Measurements from ENCODE around the gene RNF215. TPM values are rescaled to one million over a fixed set of nuclear protein-coding genes. Genes with fewer than 3 reads are reported as not detected.

RNF215 gene
- total RNA-seq, 4 donors from 2014 or later, result 6.6 to 18.5 (median 15.0) TPM

GRCh38 chr22:30429887-30430286 lies 42.7 kb upstream of the RNF215 start:
- TF ChIP-seq, protein P1, sequence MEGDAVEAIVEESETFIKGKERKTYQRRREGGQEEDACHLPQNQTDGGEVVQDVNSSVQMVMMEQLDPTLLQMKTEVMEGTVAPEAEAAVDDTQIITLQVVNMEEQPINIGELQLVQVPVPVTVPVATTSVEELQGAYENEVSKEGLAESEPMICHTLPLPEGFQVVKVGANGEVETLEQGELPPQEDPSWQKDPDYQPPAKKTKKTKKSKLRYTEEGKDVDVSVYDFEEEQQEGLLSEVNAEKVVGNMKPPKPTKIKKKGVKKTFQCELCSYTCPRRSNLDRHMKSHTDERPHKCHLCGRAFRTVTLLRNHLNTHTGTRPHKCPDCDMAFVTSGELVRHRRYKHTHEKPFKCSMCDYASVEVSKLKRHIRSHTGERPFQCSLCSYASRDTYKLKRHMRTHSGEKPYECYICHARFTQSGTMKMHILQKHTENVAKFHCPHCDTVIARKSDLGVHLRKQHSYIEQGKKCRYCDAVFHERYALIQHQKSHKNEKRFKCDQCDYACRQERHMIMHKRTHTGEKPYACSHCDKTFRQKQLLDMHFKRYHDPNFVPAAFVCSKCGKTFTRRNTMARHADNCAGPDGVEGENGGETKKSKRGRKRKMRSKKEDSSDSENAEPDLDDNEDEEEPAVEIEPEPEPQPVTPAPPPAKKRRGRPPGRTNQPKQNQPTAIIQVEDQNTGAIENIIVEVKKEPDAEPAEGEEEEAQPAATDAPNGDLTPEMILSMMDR (IDR thresholded peaks at IDR 0.05), result no peak
- no peak for TF ChIP-seq EP300 (IDR thresholded peaks at IDR 0.05)
- TF ChIP-seq POLR2A (IDR thresholded peaks at IDR 0.05; ENCODE audit: low read depth), result no peak
- no peak for TF ChIP-seq POLR2AphosphoS5 (IDR thresholded peaks at IDR 0.05)
- no peak for DNase-seq (ENCODE audit: extremely low spot score)
- Histone ChIP-seq H3K4me3 (no peak overlapping the region), H3K9me3 (no peaks in the 10 kb centered on the region), H3K27ac (replicated peaks in 1 of 4) (no peak overlapping the region), H3K4me1 (peaks cover 15 to 22% (median 20%) of the 10 kb centered on the region in 4 donors), H3K27me3 (no peaks in the 10 kb centered on the region), H3K36me3 (no peaks in the 10 kb centered on the region)
- WGBS, result 54% methylated on average over 4 of the region's 4 CpGs
- intact Hi-C loops (cut with DNase I), result loop anchor here (5.0 kb wide), 1 partner anchor 38 kb away; no protein-coding TSS in a partner anchor

DNA sequence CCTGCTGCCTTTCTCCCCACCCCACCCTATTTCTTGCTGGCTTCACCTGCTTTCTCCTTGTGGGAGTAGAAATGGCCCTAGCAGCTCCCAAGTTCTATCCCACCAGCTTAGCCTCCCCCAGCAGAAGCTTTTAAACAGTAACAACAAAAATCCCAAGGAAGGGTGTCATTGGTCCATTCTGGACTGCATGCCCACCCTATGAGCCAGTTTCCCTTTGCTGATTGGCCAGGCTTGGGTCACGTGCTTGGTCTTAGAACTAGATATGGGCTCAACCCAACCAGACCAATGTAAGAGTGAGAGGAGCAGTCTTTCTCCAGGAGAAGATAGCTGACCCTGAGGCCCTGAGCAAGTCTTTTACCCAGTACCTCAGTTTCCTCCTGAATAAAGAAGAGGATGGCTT lies 40.7 kb upstream of the RNF215 start:
- intact Hi-C loops (cut with DNase I), result loop anchor here (5.0 kb wide), 1 partner anchor 36 kb away; no protein-coding TSS in a partner anchor
- no peaks in the 10 kb centered on the region for H3K36me3 ChIP-seq
- no peak overlapping the region for H3K27ac ChIP-seq (replicated peaks in 1 of 4)
- peaks cover 24 to 34% (median 33%) of the 10 kb centered on the region in 4 donors for H3K4me1 ChIP-seq
- no peaks in the 10 kb centered on the region for H3K27me3 ChIP-seq
- no peak overlapping the region for H3K4me3 ChIP-seq
- 100% methylated on average over 1 of the region's 1 CpG for WGBS
- DNase-seq (ENCODE audit: extremely low spot score), result no peak
- no peaks in the 10 kb centered on the region for H3K9me3 ChIP-seq
- TF ChIP-seq POLR2AphosphoS5 (IDR thresholded peaks at IDR 0.05), result no peak
- no peak for TF ChIP-seq POLR2A (IDR thresholded peaks at IDR 0.05; ENCODE audit: low read depth)
- TF ChIP-seq EP300 (IDR thresholded peaks at IDR 0.05), result no peak
- TF ChIP-seq, protein P1 (IDR thresholded peaks at IDR 0.05), result no peak

DNA sequence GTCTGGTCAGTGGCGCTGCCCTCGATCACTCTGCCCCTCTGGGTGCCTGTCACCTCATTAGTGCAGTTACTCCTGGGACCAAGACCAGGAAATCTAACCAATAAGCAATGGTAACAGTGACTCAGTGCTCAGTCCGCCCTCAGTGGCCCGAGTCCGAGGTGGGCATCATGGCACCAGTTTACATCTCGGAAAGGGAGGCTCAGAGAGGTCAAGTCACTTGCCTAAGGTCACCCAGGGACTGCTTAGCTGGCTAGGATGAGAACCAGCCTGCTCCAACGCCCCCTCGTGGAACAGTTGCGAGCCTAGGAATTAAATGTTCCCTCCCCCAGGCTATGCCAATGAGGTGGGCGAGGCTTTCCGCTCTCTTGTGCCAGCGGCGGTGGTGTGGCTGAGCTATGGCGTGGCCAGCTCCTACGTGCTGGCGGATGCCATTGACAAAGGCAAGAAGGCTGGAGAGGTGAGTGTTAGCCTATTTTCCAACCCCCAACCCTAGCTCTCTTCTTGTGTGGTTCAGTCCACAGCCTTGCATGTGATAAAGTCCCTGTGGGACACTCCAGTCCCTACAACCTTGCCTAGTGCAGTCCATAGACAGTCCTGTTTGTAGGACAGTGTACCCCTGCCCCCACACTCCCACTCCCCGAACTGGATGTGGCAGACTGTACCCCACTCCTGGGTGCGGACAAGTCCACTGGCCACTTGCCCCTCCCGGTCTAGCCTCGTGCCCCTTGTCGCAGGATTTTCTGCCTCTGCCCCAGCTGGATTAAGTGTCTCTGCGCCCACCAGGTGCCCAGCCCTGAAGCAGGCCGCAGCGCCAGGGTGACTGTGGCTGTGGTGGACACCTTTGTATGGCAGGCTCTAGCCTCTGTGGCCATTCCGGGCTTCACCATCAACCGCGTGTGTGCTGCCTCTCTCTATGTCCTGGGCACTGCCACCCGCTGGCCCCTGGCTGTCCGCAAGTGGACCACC lies 39.5 kb upstream of the RNF215 start:
- TF ChIP-seq, protein P1 (IDR thresholded peaks at IDR 0.05), result peak; percentile 62 to 76 (median 75)
- peak; percentile 41 to 69 for TF ChIP-seq POLR2AphosphoS5 (IDR thresholded peaks at IDR 0.05)
- TF ChIP-seq EP300 (IDR thresholded peaks at IDR 0.05), result no peak
- TF ChIP-seq POLR2A (IDR thresholded peaks at IDR 0.05; ENCODE audit: low read depth), result no peak
- H3K4me3 ChIP-seq, result peak overlapping the region; percentile 62 to 78 (median 67)
- DNase-seq (ENCODE audit: extremely low spot score), result peak; percentile 94
- H3K27ac ChIP-seq (replicated peaks in 1 of 4), result peak overlapping the region; percentile 79 to 96 (median 94)
- no peaks in the 10 kb centered on the region for H3K27me3 ChIP-seq
- no peaks in the 10 kb centered on the region for H3K36me3 ChIP-seq
- 54% methylated on average over 28 of the region's 29 CpGs for WGBS
- H3K4me1 ChIP-seq, result peaks cover 36 to 46% (median 45%) of the 10 kb centered on the region in 4 donors
- intact Hi-C loops (cut with DNase I), result loop anchor here (5.0 kb wide), 1 partner anchor 34 kb away; no protein-coding TSS in a partner anchor
- no peaks in the 10 kb centered on the region for H3K9me3 ChIP-seq

GRCh38 chr22:30425616-30426387 lies 38.6 kb upstream of the RNF215 start, which contains the start of gene MTFP1:
TSS of gene MTFP1 (plus strand) at chr22:30425768. CDS start at chr22:30425880, 112 bp downstream.
- Histone ChIP-seq H3K36me3 (peaks cover 0 to 1% (median 0%) of the 10 kb centered on the region in 4 donors), H3K9me3 (no peaks in the 10 kb centered on the region), H3K27me3 (no peaks in the 10 kb centered on the region), H3K4me1 (peaks cover 37 to 54% (median 53%) of the 10 kb centered on the region in 4 donors), H3K4me3 (peak within 1 kb of the TSS; percentile 66 to 78 (median 67)), H3K27ac (replicated peaks in 1 of 4) (peak within 1 kb of the TSS; percentile 94 to 99 (median 95))
- no peak for DNase-seq (ENCODE audit: extremely low spot score)
- intact Hi-C loops (cut with DNase I), result loop anchor here (5.0 kb wide), 1 partner anchor 34 kb away; no protein-coding TSS in a partner anchor
- TF ChIP-seq POLR2AphosphoS5 (IDR thresholded peaks at IDR 0.05) (peak in 1 of 2 donors; percentile 43), EP300 (IDR thresholded peaks at IDR 0.05) (no peak), POLR2A (IDR thresholded peaks at IDR 0.05; ENCODE audit: low read depth) (no peak)
- TF ChIP-seq, protein P1 (IDR thresholded peaks at IDR 0.05), result peak in 1 of 3 experiments; percentile 7
- WGBS, result 4% methylated on average over 38 of the region's 61 CpGs

All from esophagus muscularis mucosa (tissue), 4 donors.